GM12878 (cell line): ENCODE measurements around the gene TMC6. TPM values are rescaled to one million over a fixed set of nuclear protein-coding genes. Genes with fewer than 3 reads are reported as not detected.

Experiments
- ATAC-seq: fragments of 200-7000 bp; cut with Tn5 transposase; 3 replicates; pipeline ENCODE4 v1.9.1; 2020; ENCODE audit warnings: mild to moderate bottlenecking, moderate library complexity
- BruUV-seq: library from RNA; stranded (reverse); fragments of 400-500 nt; replicated peaks from 2 replicates; lab custom pipeline; 2021; lab: Mats Ljungman, UMichigan
- CTCF ChIA-PET: fragments of 300-600 bp; sonication (Branson Sonifier 250); formaldehyde crosslinking; extraction: SDS; loops from one replicate; lab custom pipeline; 2021; ENCODE audit warnings: inconsistent platforms; lab: Yijun Ruan, JAX
- POLR2A ChIA-PET: fragments of 350-600 bp; formaldehyde crosslinking; extraction: SDS; loops from one replicate; lab custom pipeline; 2021; ENCODE audit warnings: inconsistent platforms; lab: Charles Lee
- RAD21 ChIA-PET: fragments of 300-600 bp; sonication (Branson Sonifier 250); formaldehyde crosslinking; loops from one replicate; lab custom pipeline; 2023; ENCODE audit warnings: antibody characterized with exemption; ENCODE audit not compliant: unreplicated experiment; lab: Charles Lee
- SMC1A ChIA-PET: fragments of 300-600 bp; sonication (Branson Sonifier 250); formaldehyde crosslinking; loops from one replicate; lab custom pipeline; 2023; ENCODE audit not compliant: unreplicated experiment, uncharacterized antibody; lab: Charles Lee
- DNase-seq: peaks from one replicate; pipeline ENCODE4 v3.0.0-alpha.2; 2011; ENCODE audit warnings: low read depth, low spot score
- FAIRE-seq: peaks from 3 replicates; lab custom pipeline; 2011; peaks lifted over from hg19 to GRCh38; lab: Jason Lieb, UNC
- H2AFZ ChIP-seq: 2 replicates; pipeline ENCODE4 v1.6.0; 2011; ENCODE audit warnings: low read depth, low read length, control low read depth; ENCODE audit not compliant: control insufficient read depth
- H3K27ac ChIP-seq: 2 replicates; pipeline ENCODE4 v1.5.1; 2011; ENCODE audit warnings: control low read depth; ENCODE audit not compliant: control insufficient read depth, insufficient read depth
- H3K27me3 ChIP-seq, 2 experiments: replicated peaks in 1 of 2; 2 replicates each; pipeline versions ENCODE4 v1.6.0 to v1.6.1; 2011; ENCODE audit warnings: low read length in 1 of 2; ENCODE audit not compliant: control insufficient read depth in 2 of 2, insufficient read depth in 2 of 2
- H3K36me3 ChIP-seq, 2 experiments: 2 replicates each; pipeline ENCODE4 v1.5.1; 2011; ENCODE audit warnings: low read length in 1 of 2; ENCODE audit not compliant: control insufficient read depth in 2 of 2, insufficient read depth in 2 of 2
- H3K4me1 ChIP-seq: 2 replicates; pipeline ENCODE4 v1.6.1; 2011; ENCODE audit warnings: mild to moderate bottlenecking, low read length, moderate library complexity, mixed read lengths; ENCODE audit not compliant: control insufficient read depth, insufficient read depth
- H3K4me2 ChIP-seq: 2 replicates; pipeline ENCODE4 v1.6.0; 2011; ENCODE audit warnings: control low read depth; ENCODE audit not compliant: control insufficient read depth, insufficient read depth
- H3K4me3 ChIP-seq: fragments of 200-600 bp; sonication (generic); 2 replicates; pipeline ENCODE4 v1.5.1; 2016
- H3K79me2 ChIP-seq: 2 replicates; pipeline ENCODE4 v1.6.0; 2011; ENCODE audit warnings: low read length; ENCODE audit not compliant: control insufficient read depth, insufficient read depth
- H3K9ac ChIP-seq: 2 replicates; pipeline ENCODE4 v1.8.0; 2011; ENCODE audit warnings: low read length, control low read depth, mixed read lengths; ENCODE audit not compliant: control insufficient read depth, insufficient read depth
- H3K9me3 ChIP-seq: replicated peaks from 3 replicates; pipeline ENCODE4 v1.5.1; 2011; ENCODE audit warnings: mild to moderate bottlenecking, low read length; ENCODE audit not compliant: control insufficient read depth, insufficient read depth
- H4K20me1 ChIP-seq: 2 replicates; pipeline ENCODE4 v1.6.0; 2011; ENCODE audit not compliant: control insufficient read depth, insufficient read depth
- BRCA1 ChIP-seq: IDR thresholded peaks from 2 replicates; pipeline ENCODE4 v1.6.1; 2011; ENCODE audit warnings: low read depth, low read length, improper control_type of control experiment
- CBX5 ChIP-seq: sonication (generic); IDR thresholded peaks from 2 replicates; pipeline ENCODE4 v1.6.1; 2016; ENCODE audit warnings: low read depth, moderate library complexity, mild to moderate bottlenecking, inconsistent platforms
- CREB1 ChIP-seq: IDR thresholded peaks from 2 replicates; pipeline ENCODE4 v1.6.1; 2012; ENCODE audit warnings: low read depth, mild to moderate bottlenecking, inconsistent platforms
- DPF2 ChIP-seq: fragments of 450-650 bp; IDR thresholded peaks from 2 replicates; pipeline ENCODE4 v1.6.1; 2017; ENCODE audit warnings: mild to moderate bottlenecking
- E4F1 ChIP-seq: fragments of 450-650 bp; IDR thresholded peaks from 2 replicates; pipeline ENCODE4 v1.6.1; 2018; ENCODE audit warnings: borderline replicate concordance, mild to moderate bottlenecking; ENCODE audit not compliant: partially characterized antibody
- EGR1 ChIP-seq, 2 experiments: IDR thresholded peaks; 1 replicate in 1 of 2; 2 replicates in 1 of 2; pipeline ENCODE4 v1.6.1; 2011 to 2012; ENCODE audit warnings: low read depth in 2 of 2, low read length in 2 of 2, borderline replicate concordance in 1 of 2, mild to moderate bottlenecking in 1 of 2, moderate library complexity in 1 of 2
- FOXK2 ChIP-seq: fragments of 450-650 bp; IDR thresholded peaks from 2 replicates; pipeline ENCODE4 v1.6.1; 2017; ENCODE audit warnings: mild to moderate bottlenecking, moderate library complexity
- KAT2A ChIP-seq: conservative IDR thresholded peaks from 2 replicates; pipeline ENCODE4 v1.6.1; 2011; ENCODE audit warnings: low read depth, low read length; ENCODE audit not compliant: control insufficient read depth
- KLF5 ChIP-seq: fragments of 450-650 bp; IDR thresholded peaks from 2 replicates; pipeline ENCODE4 v1.6.1; 2014; ENCODE audit warnings: mild to moderate bottlenecking; ENCODE audit not compliant: partially characterized antibody
- NR2C1 ChIP-seq: fragments of 450-650 bp; IDR thresholded peaks from 2 replicates; pipeline ENCODE4 v1.6.1; 2017; ENCODE audit warnings: antibody characterized with exemption, mild to moderate bottlenecking, moderate library complexity
- PRDM15 ChIP-seq: fragments of 450-650 bp; formaldehyde crosslinking; IDR thresholded peaks from 2 replicates; pipeline ENCODE4 v1.4.0; 2020; ENCODE audit warnings: mild to moderate bottlenecking, moderate library complexity
- RAD21 ChIP-seq: IDR thresholded peaks from 2 replicates; pipeline ENCODE4 v1.6.1; 2011; ENCODE audit warnings: mild to moderate bottlenecking, low read depth, low read length, moderate library complexity; ENCODE audit not compliant: insufficient read depth
- SMAD5 ChIP-seq: IDR thresholded peaks from 2 replicates; pipeline ENCODE4 v1.6.1; 2016; ENCODE audit warnings: antibody characterized with exemption, low read depth
- SP1 ChIP-seq: IDR thresholded peaks from one replicate; pipeline ENCODE4 v1.6.1; 2011; ENCODE audit warnings: low read depth, low read length
- TCF3 ChIP-seq: IDR thresholded peaks from 2 replicates; pipeline ENCODE4 v1.6.1; 2012; ENCODE audit warnings: low read depth, mild to moderate bottlenecking, low read length, borderline replicate concordance; ENCODE audit not compliant: insufficient read depth
- WGBS: methylation state at CpG from one replicate; pipeline ENCODE4 v1.1.6; 2016; ENCODE audit warnings: low lambda C conversion rate; ENCODE audit not compliant: insufficient replicate concordance, insufficient coverage; ENCODE audit errors: missing lambda C conversion rate; 5-methylcytosine and 5-hydroxymethylcytosine counted together
- in situ Hi-C: fragments of 300-500 bp; cut with MboI; formaldehyde crosslinking; loops from 9 replicates; pipeline ENCODE4 v1.14.3; 2018; ENCODE audit warnings: mixed read lengths
- intact Hi-C: fragments of 100-400 bp; cut with micrococcal nuclease; formaldehyde crosslinking; loops from one replicate; pipeline ENCODE4 v1.14.2; 2022; ENCODE audit not compliant: unreplicated experiment
- polyA plus RNA-seq, 11 experiments: library from polyadenylated mRNA; depleted of rRNA in 4 of 11; unstranded in 6 of 11; stranded (reverse) in 5 of 11; fragments of >200 nt; fragmentation: Nextera tagmentation in 4 of 11; fragmentation: Illumina TruSeq in 1 of 11; extraction: Ambion mirVana in 4 of 11; extraction: Trizol in 1 of 11; gene quantifications; 1 replicate in 1 of 11; 2 replicates in 10 of 11; pipeline versions ENCODE4 v1.2.1 to v1.2.3, GENCODE V29; 2011 to 2016; ENCODE audit warnings: inconsistent platforms in 2 of 11, missing spikeins in 2 of 11, low read depth in 1 of 11
- total RNA-seq, 4 experiments: library from RNA; depleted of rRNA in 3 of 4; stranded (reverse); fragments of >200 nt in 3 of 4; fragmentation: Illumina TruSeq in 1 of 4; extraction: Trizol in 1 of 4; gene quantifications; 2 replicates each; pipeline versions ENCODE4 v1.2.1 to v1.2.3, GENCODE V29; 2013 to 2021

Gene TMC6
- total and polyA plus RNA-seq, 10 of the 15 experiments (the other 5 are each of a cell fraction or from before 2014, with no cell fraction given) = 1.9 to 232 (median 60.6) TPM

GRCh38 chr17:78137392-78138203 lies 9.0 kb upstream of the TMC6 start:
- Histone ChIP-seq H3K4me3 (no peak overlapping the region), H3K27ac (peak overlapping the region; percentile 67), H3K4me2 (peak overlapping the region; percentile 72), H3K27me3 (no peaks in the 10 kb centered on the region), H3K79me2 (peaks cover 35% of the 10 kb centered on the region), H3K4me1 (peaks cover 66% of the 10 kb centered on the region), H3K9me3 (no peaks in the 10 kb centered on the region), H4K20me1 (no peaks in the 10 kb centered on the region), H3K36me3 (peaks cover 16 to 17% of the 10 kb centered on the region in 2 experiments; a peak in 3 of 4 replicates), H2AFZ (no peak overlapping the region), H3K9ac (no peak overlapping the region)
- WGBS = 34% methylated on average over 26 of the region's 26 CpGs
- intact Hi-C loops (no loop called here), in situ Hi-C loops (no loop called here)
- peak; percentile 8 for ATAC-seq
- ChIA-PET RAD21 (interaction anchor here (0.8 to 6.8 kb wide), 7 partner anchors 12 to 117 kb away, joined by 3 to 83 read pairs (median 3); partner anchors contain the start of gene TK1), POLR2A (interaction anchor here (1.0 to 3.7 kb wide), 6 partner anchors 9 to 38 kb away, joined by 3 to 16 read pairs (median 6); no protein-coding TSS in a partner anchor), CTCF (interaction anchor here (0.6 to 9.5 kb wide), 14 partner anchors 10 to 1901 kb away, joined by 3 to 132 read pairs (median 7); partner anchors contain the start of gene TMC6), SMC1A (interaction anchor here (0.5 to 5.1 kb wide), 6 partner anchors 15 to 53 kb away, joined by 3 to 51 read pairs (median 4); partner anchors contain the start of gene TK1)
- no TSS peak for BruUV-seq
- no peak for FAIRE-seq
- no peak for DNase-seq
- no peak for TF ChIP-seq CBX5
- TF ChIP-seq E4F1 = no peak
- no peak for TF ChIP-seq SP1
- TF ChIP-seq BRCA1 = no peak
- peak; percentile 19; the same call in 1 of the 2 replicates for TF ChIP-seq RAD21
- 0 out of 2 replicates have a peak, but pooled peaks have one; percentile 22 for TF ChIP-seq TCF3
- TF ChIP-seq SMAD5 = no peak; the same call in 1 of the 2 replicates
- TF ChIP-seq CREB1 = no peak
- no peak for TF ChIP-seq PRDM15
- no peak for TF ChIP-seq FOXK2
- no peak for TF ChIP-seq KAT2A
- no peak for TF ChIP-seq NR2C1
- TF ChIP-seq EGR1 (IDR thresholded peaks at IDR 0.05; ENCODE audit: borderline replicate concordance in 1 of 2, low read depth in 2 of 2, low read length in 2 of 2) = no peak
- TF ChIP-seq KLF5 = peak; percentile 10
- peak; percentile 53; the same call in 1 of the 2 replicates for TF ChIP-seq DPF2
